ENCODE measurements around the gene GRIP2.

GRIP2 gene

GRCh38 chr3:14440531-14441239 lies 99.5 kb downstream of the GRIP2 start:
- TF ChIP-seq CTCF (IDR thresholded peaks at IDR 0.05; ENCODE audit: insufficient read depth, low read length, poor library complexity, severe bottlenecking) (no peak), EZH2phosphoT487 (conservative IDR thresholded peaks at IDR 0.05; ENCODE audit: low read length) (no peak)
- Histone ChIP-seq H3K79me2 (ENCODE audit: insufficient read depth, low read length) (peaks cover 70% of the 10 kb centered on the region), H3K27me3 (ENCODE audit: low read length) (no peaks in the 10 kb centered on the region), H3F3A (ENCODE audit: insufficient read depth) (no peaks in the 10 kb centered on the region), H3K36me3 (ENCODE audit: low read length) (no peaks in the 10 kb centered on the region), H3K9ac (ENCODE audit: low read length) (peak overlapping the region; percentile 29), H3K9me3 (ENCODE audit: insufficient read depth, low read length) (no peaks in the 10 kb centered on the region), H4K20me1 (ENCODE audit: low read depth, low read length) (no peaks in the 10 kb centered on the region), H3K4me3 (ENCODE audit: insufficient read depth, low read length, poor library complexity, severe bottlenecking) (no peak overlapping the region), H3K27ac (ENCODE audit: low read depth, low read length) (peak overlapping the region; percentile 57), H3K9me2 (replicated peaks; ENCODE audit: insufficient read depth, low read length) (no peaks in the 10 kb centered on the region), H2AFZ (ENCODE audit: low read depth, low read length, severe bottlenecking) (no peak overlapping the region), H3K4me2 (ENCODE audit: low read depth, low read length, poor library complexity, severe bottlenecking) (peak overlapping the region; percentile 28)

GRCh38 chr3:14440168-14440518 lies 100.0 kb downstream of the GRIP2 start:
- H3F3A ChIP-seq (ENCODE audit: insufficient read depth) = no peaks in the 10 kb centered on the region
- H2AFZ ChIP-seq (ENCODE audit: low read depth, low read length, severe bottlenecking) = no peak overlapping the region
- no peaks in the 10 kb centered on the region for H3K36me3 ChIP-seq (ENCODE audit: low read length)
- no peaks in the 10 kb centered on the region for H3K9me2 ChIP-seq (replicated peaks; ENCODE audit: insufficient read depth, low read length)
- H3K9ac ChIP-seq (ENCODE audit: low read length) = peak overlapping the region; percentile 29
- TF ChIP-seq EZH2phosphoT487 (conservative IDR thresholded peaks at IDR 0.05; ENCODE audit: low read length) (no peak), CTCF (IDR thresholded peaks at IDR 0.05; ENCODE audit: insufficient read depth, low read length, poor library complexity, severe bottlenecking) (no peak)
- H3K27me3 ChIP-seq (ENCODE audit: low read length) = no peaks in the 10 kb centered on the region
- no peaks in the 10 kb centered on the region for H3K9me3 ChIP-seq (ENCODE audit: insufficient read depth, low read length)
- peak overlapping the region; percentile 28 for H3K4me2 ChIP-seq (ENCODE audit: low read depth, low read length, poor library complexity, severe bottlenecking)
- no peaks in the 10 kb centered on the region for H4K20me1 ChIP-seq (ENCODE audit: low read depth, low read length)
- no peak overlapping the region for H3K4me3 ChIP-seq (ENCODE audit: insufficient read depth, low read length, poor library complexity, severe bottlenecking)
- peaks cover 76% of the 10 kb centered on the region for H3K79me2 ChIP-seq (ENCODE audit: insufficient read depth, low read length)
- H3K27ac ChIP-seq (ENCODE audit: low read depth, low read length) = peak overlapping the region; percentile 57

GRCh38 chr3:14439501-14440167 lies 100.5 kb downstream of the GRIP2 start:
- Histone ChIP-seq H2AFZ (ENCODE audit: low read depth, low read length, severe bottlenecking) (no peak overlapping the region), H3K79me2 (ENCODE audit: insufficient read depth, low read length) (peaks cover 81% of the 10 kb centered on the region), H3K4me3 (ENCODE audit: insufficient read depth, low read length, poor library complexity, severe bottlenecking) (no peak overlapping the region), H3K9me3 (ENCODE audit: insufficient read depth, low read length) (no peaks in the 10 kb centered on the region), H3K27ac (ENCODE audit: low read depth, low read length) (peak overlapping the region; percentile 57), H3K27me3 (ENCODE audit: low read length) (no peaks in the 10 kb centered on the region), H4K20me1 (ENCODE audit: low read depth, low read length) (no peaks in the 10 kb centered on the region), H3K9me2 (replicated peaks; ENCODE audit: insufficient read depth, low read length) (no peaks in the 10 kb centered on the region), H3F3A (ENCODE audit: insufficient read depth) (no peaks in the 10 kb centered on the region), H3K36me3 (ENCODE audit: low read length) (no peaks in the 10 kb centered on the region), H3K9ac (ENCODE audit: low read length) (peak overlapping the region; percentile 8; the same call in 1 of the 2 replicates), H3K4me2 (ENCODE audit: low read depth, low read length, poor library complexity, severe bottlenecking) (peak overlapping the region; percentile 28)
- TF ChIP-seq EZH2phosphoT487 (conservative IDR thresholded peaks at IDR 0.05; ENCODE audit: low read length) (no peak), CTCF (IDR thresholded peaks at IDR 0.05; ENCODE audit: insufficient read depth, low read length, poor library complexity, severe bottlenecking) (no peak)

All from SU-DHL-6 (cell line).